ENCODE measurements around the gene SNX8. TPM values are rescaled to one million over a fixed set of nuclear protein-coding genes. Genes with fewer than 3 reads are reported as not detected.
"Not testable (repeated sequence)": the region's sequence is repeated elsewhere in the genome, so short reads cannot be mapped to it uniquely, and the experiment has no call there.

SNX8 gene
- polyA plus RNA-seq, 2 of the 4 experiments (the other 2 are of a cell fraction), result 21.2 to 36.3 TPM

DNA sequence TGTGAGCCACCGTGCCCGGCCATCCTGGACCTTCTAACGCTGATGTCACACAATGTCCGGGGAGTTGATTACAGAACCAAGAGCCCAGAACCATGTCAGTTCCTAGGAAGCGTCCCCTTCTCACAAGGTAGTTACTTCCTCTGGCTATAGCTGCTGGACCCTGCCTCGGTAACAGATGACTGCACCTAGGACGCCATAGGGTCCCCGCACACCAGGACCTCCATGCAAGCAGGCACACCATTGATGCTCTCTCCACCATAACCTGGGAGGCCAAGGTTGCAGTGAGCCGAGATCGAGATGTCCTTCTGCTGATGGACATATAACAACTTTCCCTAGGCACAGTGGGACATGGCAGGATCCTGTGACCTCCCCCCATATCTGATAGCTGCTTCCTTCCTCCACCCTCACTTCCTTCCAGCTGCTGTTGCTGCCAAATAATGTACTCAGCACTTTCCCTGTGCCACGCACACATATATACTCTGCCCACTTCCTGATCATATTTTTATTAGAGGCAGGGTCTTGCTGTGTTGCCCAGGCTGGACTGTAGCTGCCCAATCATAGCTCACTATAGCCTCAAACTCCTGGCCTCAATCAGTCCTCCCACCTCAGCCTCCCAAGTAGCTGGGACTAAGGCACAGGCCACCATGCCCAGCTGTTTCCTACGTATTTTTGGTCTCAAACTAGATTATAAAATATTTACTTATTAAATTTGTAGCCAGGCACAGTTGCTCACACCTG lies 3.5 kb upstream of the SNX8 start:
- POLR2A ChIA-PET, result no interaction called here
- no peak overlapping the region for H3K4me2 ChIP-seq
- ATAC-seq, result no peak
- no peaks in the 10 kb centered on the region for H3K9me3 ChIP-seq
- CTCF ChIA-PET, result interaction anchor here (0.6 to 2.5 kb wide), 4 partner anchors 11 to 636 kb away, joined by 3 to 10 read pairs (median 3); no protein-coding TSS in a partner anchor
- no peak overlapping the region for H3K4me3 ChIP-seq
- no peak for DNase-seq (ENCODE audit: low read depth in 1 of 2, low spot score in 1 of 2)
- FAIRE-seq, result no peak
- TF ChIP-seq RFX5 (IDR thresholded peaks at IDR 0.05) (peak; percentile 57; the same call in 1 of the 2 replicates), KDM5A (IDR thresholded peaks at IDR 0.05) (no peak)
- 71% methylated on average over 12 of the region's 12 CpGs for whole genome bisulfite sequencing (ENCODE audit: missing lambda C conversion rate)
- H3K4me1 ChIP-seq, result no peaks in the 10 kb centered on the region
- no peak overlapping the region for H3K27ac ChIP-seq

DNA sequence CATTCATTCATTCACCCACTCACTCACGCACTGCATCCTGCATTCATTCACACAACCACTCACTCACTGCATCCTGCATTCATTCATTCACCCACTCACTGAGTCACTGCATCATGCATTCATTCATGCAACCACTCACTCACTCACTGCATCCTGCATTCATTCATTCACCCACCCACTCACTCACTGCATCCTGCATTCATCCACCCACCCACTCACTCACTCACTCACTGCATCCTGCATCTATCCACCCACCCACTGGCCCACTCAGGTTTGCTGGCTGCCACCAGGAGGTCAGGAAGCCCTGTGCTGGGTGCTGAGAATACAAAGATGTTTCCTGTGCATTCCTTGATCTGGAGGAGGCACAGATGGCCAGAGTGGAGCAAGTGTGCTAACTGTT lies 2.3 kb upstream of the SNX8 start:
- ChIA-PET POLR2A (no interaction called here), CTCF (no interaction called here)
- Histone ChIP-seq H3K4me1 (no peaks in the 10 kb centered on the region), H3K4me2 (no peak overlapping the region), H3K27ac (no peak overlapping the region), H3K9me3 (no peaks in the 10 kb centered on the region), H3K4me3 (no peak overlapping the region)
- WGBS (ENCODE audit: missing lambda C conversion rate), result 96% methylated on average over 1 of the region's 1 CpG
- TF ChIP-seq RARB (CRISPR knock-in tag; IDR thresholded peaks at IDR 0.05), result no peak
- no peak for TF ChIP-seq NPAS2 (CRISPR knock-in tag; IDR thresholded peaks at IDR 0.05; ENCODE audit: borderline replicate concordance)
- TF ChIP-seq JUN (IDR thresholded peaks at IDR 0.05), result no peak
- no peak for TF ChIP-seq JUNB (IDR thresholded peaks at IDR 0.05)
- no peak for TF ChIP-seq EHMT2 (IDR thresholded peaks at IDR 0.05; ENCODE audit: low read depth)
- no peak for TF ChIP-seq ZNF302 (CRISPR knock-in tag; IDR thresholded peaks at IDR 0.05)
- TF ChIP-seq RNF2 (IDR thresholded peaks at IDR 0.05; ENCODE audit: borderline replicate concordance, low read depth), result no peak
- TF ChIP-seq TP53 (CRISPR knock-in tag; IDR thresholded peaks at IDR 0.05), result no peak
- TF ChIP-seq, protein P1, sequence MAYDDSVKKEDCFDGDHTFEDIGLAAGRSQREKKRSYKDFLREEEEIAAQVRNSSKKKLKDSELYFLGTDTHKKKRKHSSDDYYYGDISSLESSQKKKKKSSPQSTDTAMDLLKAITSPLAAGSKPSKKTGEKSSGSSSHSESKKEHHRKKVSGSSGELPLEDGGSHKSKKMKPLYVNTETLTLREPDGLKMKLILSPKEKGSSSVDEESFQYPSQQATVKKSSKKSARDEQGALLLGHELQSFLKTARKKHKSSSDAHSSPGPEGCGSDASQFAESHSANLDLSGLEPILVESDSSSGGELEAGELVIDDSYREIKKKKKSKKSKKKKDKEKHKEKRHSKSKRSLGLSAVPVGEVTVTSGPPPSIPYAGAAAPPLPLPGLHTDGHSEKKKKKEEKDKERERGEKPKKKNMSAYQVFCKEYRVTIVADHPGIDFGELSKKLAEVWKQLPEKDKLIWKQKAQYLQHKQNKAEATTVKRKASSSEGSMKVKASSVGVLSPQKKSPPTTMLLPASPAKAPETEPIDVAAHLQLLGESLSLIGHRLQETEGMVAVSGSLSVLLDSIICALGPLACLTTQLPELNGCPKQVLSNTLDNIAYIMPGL (CRISPR knock-in tag; IDR thresholded peaks at IDR 0.05; ENCODE audit: borderline replicate concordance), result no peak
- TF ChIP-seq HOXB13 (CRISPR knock-in tag; IDR thresholded peaks at IDR 0.05; ENCODE audit: low read depth), result no peak
- TF ChIP-seq POLR2A (IDR thresholded peaks at IDR 0.05; ENCODE audit: low read length), result no peak
- FAIRE-seq (no peak), DNase-seq (ENCODE audit: low read depth in 1 of 2, low spot score in 1 of 2) (no peak), ATAC-seq (no peak)

DNA sequence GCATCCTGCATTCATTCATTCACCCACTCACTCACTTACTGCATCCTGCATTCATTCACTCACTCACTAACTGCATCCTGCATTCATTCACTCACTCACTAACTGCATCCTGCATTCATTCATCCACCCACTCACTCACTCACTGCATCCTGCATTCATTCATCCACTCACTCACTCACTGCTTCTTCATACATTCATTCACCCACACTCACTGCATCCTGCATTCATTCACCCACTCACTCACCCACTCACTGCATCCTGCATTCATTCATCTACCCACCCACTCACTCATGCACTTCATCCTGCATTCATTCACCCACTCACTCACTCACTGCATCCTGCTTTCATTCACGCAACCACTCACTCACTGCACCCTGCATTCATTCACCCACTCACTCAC lies 1.5 kb upstream of the SNX8 start:
- FAIRE-seq (no peak), DNase-seq (ENCODE audit: low read depth in 1 of 2, low spot score in 1 of 2) (no peak), ATAC-seq (no peak)
- peaks cover 6% of the 10 kb centered on the region for H3K4me1 ChIP-seq
- 4% methylated on average over 1 of the region's 1 CpG for WGBS (ENCODE audit: missing lambda C conversion rate)
- POLR2A ChIA-PET, result no interaction called here
- H3K4me3 ChIP-seq, result no peak overlapping the region
- H3K4me2 ChIP-seq, result no peak overlapping the region
- no peaks in the 10 kb centered on the region for H3K9me3 ChIP-seq
- CTCF ChIA-PET, result no interaction called here
- H3K27ac ChIP-seq, result no peak overlapping the region
- no peak for TF ChIP-seq GATA3 (IDR thresholded peaks at IDR 0.05; ENCODE audit: borderline replicate concordance)
- 0 out of 2 replicates have a peak, but pooled peaks have one; percentile 13 for TF ChIP-seq CHD4 (IDR thresholded peaks at IDR 0.05; ENCODE audit: borderline replicate concordance)

DNA sequence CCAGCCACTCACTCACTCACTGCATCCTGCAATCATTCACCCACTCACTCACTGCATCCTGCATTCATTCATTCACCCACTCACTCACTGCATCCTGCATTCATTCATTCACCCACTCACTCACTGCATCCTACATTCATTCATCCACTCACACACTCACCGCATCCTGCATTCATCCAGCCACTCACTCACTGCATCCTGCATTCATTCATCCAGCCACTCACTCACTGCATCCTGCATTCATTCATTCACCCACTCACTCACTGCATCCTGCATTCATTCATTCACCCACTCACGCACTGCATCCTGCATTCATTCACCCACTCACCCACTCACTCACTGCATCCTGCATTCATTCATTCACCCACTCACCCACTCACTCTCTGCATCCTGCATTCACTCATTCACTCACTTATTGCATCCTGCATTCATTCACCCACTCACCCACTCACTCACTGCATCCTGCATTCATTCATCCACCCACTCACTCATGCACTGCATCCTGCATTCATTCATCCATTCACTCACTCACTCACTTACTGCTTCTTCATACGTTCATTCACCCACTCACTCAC lies 802 bp upstream of the SNX8 start:
- H3K27ac ChIP-seq, result peak overlapping the region; percentile 56 to 95; a peak in 3 of 6 replicates
- 0 out of 2 replicates have a peak, but pooled peaks have one; percentile 1 for TF ChIP-seq CHD4 (IDR thresholded peaks at IDR 0.05; ENCODE audit: borderline replicate concordance)
- DNase-seq (ENCODE audit: low read depth in 1 of 2, low spot score in 1 of 2); POLR2A ChIA-PET; FAIRE-seq; ATAC-seq; CTCF ChIA-PET; H3K9me3 ChIP-seq: not testable (repeated sequence)
- H3K4me3 ChIP-seq, result peak overlapping the region; percentile 87
- H3K4me1 ChIP-seq, result peaks cover 14% of the 10 kb centered on the region
- peak overlapping the region; percentile 71 for H3K4me2 ChIP-seq
- 22% methylated on average over 3 of the region's 3 CpGs for WGBS (ENCODE audit: missing lambda C conversion rate)

Measured in A549 (cell line).